ENCODE data around the gene TNFRSF21.

- TF ChIP-seq POLR2A (IDR thresholded peaks at IDR 0.05) (no peak), CTCF (IDR thresholded peaks at IDR 0.05) (no peak)
Measured at GRCh38 chr6:47235964-47236760, 73.5 kb downstream of the TNFRSF21 start.

Data from esophagus squamous epithelium (tissue), 4 donors.